ENCODE data around the gene SLC10A3. TPM values are rescaled to one million over a fixed set of nuclear protein-coding genes. Genes with fewer than 3 reads are reported as not detected.
A peak's percentile ranks its signal among the peaks of the same experiment; 100 is the strongest.

Gene SLC10A3
- total RNA-seq, 1 donor from 2014 or later = 66.2 TPM

GRCh38 chrX:154519389-154519788, 29.0 kb upstream of the SLC10A3 start:
- Histone ChIP-seq H3K27ac (no peak overlapping the region), H3K4me3 (no peak overlapping the region), H3K4me1 (peaks cover 2 to 5% of the 10 kb centered on the region in 2 donors), H3K9me3 (no peaks in the 10 kb centered on the region), H3K27me3 (no peaks in the 10 kb centered on the region), H3K36me3 (no peaks in the 10 kb centered on the region)
- intact Hi-C loops (cut with DNase I) = no loop called here
- no peak for TF ChIP-seq CTCF (IDR thresholded peaks at IDR 0.05)
- no peak for DNase-seq (ENCODE audit: low spot score in 2 of 2)

- intact Hi-C loops (cut with DNase I) = no loop called here
- no peak for TF ChIP-seq CTCF (IDR thresholded peaks at IDR 0.05)
- Histone ChIP-seq H3K4me3 (peak overlapping the region in 1 of 2 donors; percentile 60), H3K27me3 (no peaks in the 10 kb centered on the region), H3K27ac (peak overlapping the region; percentile 82 to 88), H3K36me3 (no peaks in the 10 kb centered on the region), H3K4me1 (peaks cover 2 to 5% of the 10 kb centered on the region in 2 donors), H3K9me3 (no peaks in the 10 kb centered on the region)
- no peak for DNase-seq (ENCODE audit: low spot score in 2 of 2)
Measured at GRCh38 chrX:154517101-154517781, 26.8 kb upstream of the SLC10A3 start.

GRCh38 chrX:154516656-154517100, 26.2 kb upstream of the SLC10A3 start:
- no peak for DNase-seq (ENCODE audit: low spot score in 2 of 2)
- Histone ChIP-seq H3K4me1 (peaks cover 2 to 5% of the 10 kb centered on the region in 2 donors), H3K36me3 (no peaks in the 10 kb centered on the region), H3K4me3 (peak overlapping the region; percentile 60 to 72), H3K27ac (peak overlapping the region; percentile 82 to 88), H3K27me3 (no peaks in the 10 kb centered on the region), H3K9me3 (no peaks in the 10 kb centered on the region)
- TF ChIP-seq CTCF (IDR thresholded peaks at IDR 0.05) = no peak
- intact Hi-C loops (cut with DNase I) = loop anchor here (1.0 kb wide), 2 partner anchors 26 to 37 kb away; partner anchors contain the start of genes LAGE3 and SLC10A3

- peak within 1 kb of the TSS; percentile 82 to 88 for H3K27ac ChIP-seq
- no peak for TF ChIP-seq CTCF (IDR thresholded peaks at IDR 0.05)
Measured at GRCh38 chrX:154515966-154516655, 25.7 kb upstream of the SLC10A3 start, which contains the start of gene FAM3A. Gene FAM3A (minus strand): TSS chrX:154516232. CDS start chrX:154515772, 460 bp downstream.

GRCh38 chrX:154515090-154515965, 24.9 kb upstream of the SLC10A3 start:
- Histone ChIP-seq H3K36me3 (no peaks in the 10 kb centered on the region), H3K27me3 (no peaks in the 10 kb centered on the region), H3K9me3 (no peaks in the 10 kb centered on the region), H3K4me1 (peaks cover 2 to 5% of the 10 kb centered on the region in 2 donors), H3K27ac (peak overlapping the region; percentile 76 to 88), H3K4me3 (peak overlapping the region; percentile 64 to 72)
- no peak for TF ChIP-seq CTCF (IDR thresholded peaks at IDR 0.05)
- DNase-seq (ENCODE audit: low spot score in 2 of 2) = no peak
- intact Hi-C loops (cut with DNase I) = no loop called here

More at GRCh38 chrX:154515966-154516655, 25.7 kb upstream of the SLC10A3 start, which contains the start of gene FAM3A:
- peaks cover 2 to 5% of the 10 kb centered on the region in 2 donors for H3K4me1 ChIP-seq
- H3K4me3 ChIP-seq = peak within 1 kb of the TSS; percentile 64 to 72
- no peaks in the 10 kb centered on the region for H3K27me3 ChIP-seq
- intact Hi-C loops (cut with DNase I) = loop anchor here (1.0 kb wide), 2 partner anchors 26 to 37 kb away; partner anchors contain the start of genes LAGE3 and SLC10A3
- peak; percentile 70 to 95 for DNase-seq (ENCODE audit: low spot score in 2 of 2)
- no peaks in the 10 kb centered on the region for H3K36me3 ChIP-seq
- no peaks in the 10 kb centered on the region for H3K9me3 ChIP-seq

Measured in ascending aorta (tissue), 2 donors.